ENCODE measurements around the gene RNF213.

Gene RNF213

DNA sequence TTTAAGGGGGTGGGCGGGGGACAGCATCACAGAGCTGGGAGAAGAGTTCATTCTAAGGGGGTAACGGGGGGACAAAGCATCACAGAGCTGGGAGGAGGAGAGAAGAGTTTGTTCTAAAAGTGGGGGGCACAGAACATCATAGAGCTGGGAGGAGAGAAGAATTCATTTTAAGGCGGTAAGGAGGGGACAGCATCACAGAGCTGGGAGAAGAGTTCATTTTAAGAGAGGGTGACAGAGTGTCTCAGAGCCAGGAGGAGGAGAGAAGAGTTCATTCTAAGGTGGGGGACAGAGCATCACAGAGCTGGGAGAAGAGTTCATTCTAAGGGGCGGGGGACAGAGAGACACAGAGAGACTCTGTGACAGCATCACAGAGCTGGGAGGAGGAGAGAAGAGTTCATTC lies 182.1 kb downstream of the RNF213 start:
- Mint-ChIP-seq H3K36me3 (ENCODE audit: low read depth) (no peaks in the 10 kb centered on the region), H3K27me3 (no peaks in the 10 kb centered on the region)
- no peak for ATAC-seq

DNA sequence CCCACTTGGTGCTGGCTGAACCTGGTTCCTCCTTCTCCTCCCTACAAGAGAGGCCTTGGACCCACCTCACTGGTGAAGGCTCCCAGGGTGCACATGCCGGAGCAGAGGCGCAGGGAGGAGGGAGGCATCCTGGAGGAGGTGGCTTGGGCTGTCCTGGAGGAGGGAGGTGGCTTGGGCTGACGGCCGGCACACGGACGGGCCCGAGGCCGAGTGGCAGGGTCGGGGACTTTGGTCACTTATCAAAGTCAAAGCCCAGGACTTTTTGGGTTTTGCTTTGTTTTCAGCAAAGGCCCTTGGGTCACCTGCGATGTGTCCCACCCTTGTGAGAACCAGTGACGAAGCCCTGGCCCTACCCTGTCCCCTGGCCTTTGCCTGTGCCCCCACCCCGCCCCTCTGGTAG lies 182.8 kb downstream of the RNF213 start:
- H3K27me3 Mint-ChIP-seq: no peaks in the 10 kb centered on the region
- H3K27ac Mint-ChIP-seq: no peak overlapping the region
- H3K9me3 Mint-ChIP-seq: no peaks in the 10 kb centered on the region
- DNase-seq: no peak
- no peak overlapping the region for H3K4me3 Mint-ChIP-seq
- ATAC-seq: no peak
- H3K36me3 Mint-ChIP-seq (ENCODE audit: low read depth): no peaks in the 10 kb centered on the region
- no peaks in the 10 kb centered on the region for H3K4me1 Mint-ChIP-seq

More for the DNA sequence above, 182.1 kb downstream of the RNF213 start:
- H3K4me1 Mint-ChIP-seq: no peaks in the 10 kb centered on the region
- H3K27ac Mint-ChIP-seq: no peak overlapping the region
- no peak overlapping the region for H3K4me3 Mint-ChIP-seq
- DNase-seq: no peak
- no peaks in the 10 kb centered on the region for H3K9me3 Mint-ChIP-seq

DNA sequence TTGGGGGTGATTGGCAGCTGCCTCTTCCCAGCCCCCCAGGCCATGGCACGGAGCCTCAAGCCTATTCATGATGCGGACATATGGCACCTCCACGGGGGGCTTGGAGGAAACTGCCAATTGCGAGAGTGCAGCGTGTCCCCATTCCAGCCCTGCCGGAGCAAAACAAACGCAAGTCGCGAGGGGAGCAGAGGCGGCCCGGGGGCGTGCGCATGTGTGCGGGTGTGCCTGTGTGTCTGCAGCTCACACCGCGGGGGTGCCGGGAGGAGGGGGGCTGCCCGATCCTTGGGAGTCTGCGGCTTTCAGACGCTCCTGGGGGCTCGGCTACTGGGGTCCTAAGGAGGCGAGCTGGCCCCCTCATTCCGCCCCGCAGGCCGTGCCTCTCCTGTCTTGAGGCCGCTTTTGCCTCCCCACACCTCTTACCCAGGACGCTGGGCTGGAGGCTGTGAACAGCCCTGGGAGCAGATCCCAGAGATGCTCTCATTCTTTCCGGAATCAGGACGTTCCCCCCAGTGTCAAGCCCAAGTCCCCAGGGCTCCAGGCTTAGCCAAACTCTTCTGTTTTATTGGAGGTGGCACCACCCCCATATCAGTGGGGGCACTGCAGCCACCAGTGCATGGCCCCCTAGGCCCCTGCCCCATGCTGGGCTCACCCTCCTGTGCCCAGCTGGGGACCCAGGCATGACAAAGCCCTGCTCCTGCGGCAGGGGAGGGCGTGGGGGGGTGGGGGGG lies 183.4 kb downstream of the RNF213 start:
- no peak for DNase-seq
- Mint-ChIP-seq H3K9me3 (no peaks in the 10 kb centered on the region), H3K27ac (no peak overlapping the region), H3K4me1 (no peaks in the 10 kb centered on the region), H3K4me3 (no peak overlapping the region), H3K27me3 (no peaks in the 10 kb centered on the region), H3K36me3 (ENCODE audit: low read depth) (no peaks in the 10 kb centered on the region)
- no peak for ATAC-seq

DNA sequence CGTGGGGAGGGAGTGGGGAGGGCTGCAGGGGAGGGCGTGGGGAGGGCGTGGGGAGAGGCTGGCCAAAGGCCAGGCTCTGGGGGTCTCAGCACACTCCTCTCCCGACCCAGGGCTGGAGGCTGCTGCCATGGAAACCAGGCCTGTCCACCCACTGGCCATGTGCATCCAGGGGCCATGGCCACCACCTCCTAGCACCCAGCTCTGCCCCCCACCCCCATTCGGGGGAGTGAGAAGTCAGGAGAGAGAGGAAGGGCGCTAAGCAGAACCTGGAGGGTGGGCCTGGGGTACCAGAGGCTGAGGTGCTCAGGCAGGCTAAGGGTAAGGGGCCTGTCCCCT lies 184.0 kb downstream of the RNF213 start:
- Mint-ChIP-seq H3K4me1 (no peaks in the 10 kb centered on the region), H3K36me3 (ENCODE audit: low read depth) (no peaks in the 10 kb centered on the region), H3K27me3 (no peaks in the 10 kb centered on the region), H3K9me3 (no peaks in the 10 kb centered on the region), H3K4me3 (no peak overlapping the region), H3K27ac (no peak overlapping the region)
- ATAC-seq: no peak
- DNase-seq: no peak

DNA sequence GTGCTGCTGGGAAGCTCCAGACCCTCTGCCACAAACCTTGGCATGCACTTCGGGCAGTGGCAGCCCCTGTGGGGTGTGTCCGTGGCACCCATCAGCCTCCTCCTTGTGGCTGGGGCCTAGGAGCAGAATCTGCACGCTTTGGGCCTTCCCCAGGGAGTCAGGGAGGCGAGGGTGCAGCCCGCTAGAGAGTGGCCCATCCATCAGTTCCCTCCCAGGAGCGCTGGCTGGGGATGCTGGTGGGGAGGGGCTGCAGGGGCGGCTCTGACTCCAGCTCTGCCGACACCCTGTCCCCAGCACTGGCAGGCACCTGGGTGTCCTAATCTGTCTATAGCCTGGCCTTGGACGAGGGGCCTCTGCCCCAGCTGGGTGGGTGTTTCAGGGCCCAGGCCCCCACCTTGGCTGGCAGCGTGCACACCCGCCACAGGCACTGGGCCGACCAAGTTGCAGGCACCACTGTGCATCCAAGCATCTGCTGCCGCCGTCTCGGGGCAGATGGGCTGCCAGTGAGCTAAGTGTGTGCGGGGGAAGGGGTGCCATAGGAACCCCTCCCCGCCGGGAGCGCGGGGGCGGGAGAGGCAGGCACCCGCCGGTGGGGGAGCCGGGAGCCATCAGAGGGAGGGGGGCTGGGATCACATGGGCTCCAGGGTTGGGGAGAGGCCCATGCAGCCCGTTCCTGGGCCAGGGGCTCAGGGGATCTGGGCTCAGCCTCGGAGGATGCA lies 184.5 kb downstream of the RNF213 start:
- no peaks in the 10 kb centered on the region for H3K9me3 Mint-ChIP-seq
- H3K36me3 Mint-ChIP-seq (ENCODE audit: low read depth): no peaks in the 10 kb centered on the region
- no peaks in the 10 kb centered on the region for H3K27me3 Mint-ChIP-seq

DNA sequence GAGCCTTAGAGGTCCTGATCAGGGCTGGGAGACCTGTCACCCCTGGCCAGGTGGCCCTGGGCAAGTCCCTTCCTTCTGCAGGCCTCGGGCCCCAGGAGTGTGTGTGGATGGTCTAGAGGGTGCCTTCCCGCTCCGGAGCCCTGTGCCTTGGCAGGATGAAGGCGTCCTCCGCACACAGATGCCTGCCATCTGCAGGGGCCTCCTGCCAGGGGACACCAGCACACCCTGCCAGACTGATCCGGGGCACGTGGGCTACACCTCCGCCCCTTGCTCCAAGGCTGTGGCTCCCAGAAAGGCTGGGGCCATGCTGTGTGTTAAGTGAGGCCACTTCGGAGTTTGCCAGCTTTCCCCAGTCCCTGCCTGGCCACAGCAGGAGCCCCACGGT lies 185.1 kb downstream of the RNF213 start:
- ATAC-seq (no peak), DNase-seq (no peak)
- Mint-ChIP-seq H3K36me3 (ENCODE audit: low read depth) (no peaks in the 10 kb centered on the region), H3K27me3 (no peaks in the 10 kb centered on the region), H3K9me3 (no peaks in the 10 kb centered on the region), H3K4me3 (no peak overlapping the region), H3K4me1 (no peaks in the 10 kb centered on the region), H3K27ac (no peak overlapping the region)

More for the DNA sequence above, 184.5 kb downstream of the RNF213 start:
- Mint-ChIP-seq H3K4me1 (no peaks in the 10 kb centered on the region), H3K4me3 (no peak overlapping the region), H3K27ac (no peak overlapping the region)
- no peak for ATAC-seq
- no peak for DNase-seq

DNA sequence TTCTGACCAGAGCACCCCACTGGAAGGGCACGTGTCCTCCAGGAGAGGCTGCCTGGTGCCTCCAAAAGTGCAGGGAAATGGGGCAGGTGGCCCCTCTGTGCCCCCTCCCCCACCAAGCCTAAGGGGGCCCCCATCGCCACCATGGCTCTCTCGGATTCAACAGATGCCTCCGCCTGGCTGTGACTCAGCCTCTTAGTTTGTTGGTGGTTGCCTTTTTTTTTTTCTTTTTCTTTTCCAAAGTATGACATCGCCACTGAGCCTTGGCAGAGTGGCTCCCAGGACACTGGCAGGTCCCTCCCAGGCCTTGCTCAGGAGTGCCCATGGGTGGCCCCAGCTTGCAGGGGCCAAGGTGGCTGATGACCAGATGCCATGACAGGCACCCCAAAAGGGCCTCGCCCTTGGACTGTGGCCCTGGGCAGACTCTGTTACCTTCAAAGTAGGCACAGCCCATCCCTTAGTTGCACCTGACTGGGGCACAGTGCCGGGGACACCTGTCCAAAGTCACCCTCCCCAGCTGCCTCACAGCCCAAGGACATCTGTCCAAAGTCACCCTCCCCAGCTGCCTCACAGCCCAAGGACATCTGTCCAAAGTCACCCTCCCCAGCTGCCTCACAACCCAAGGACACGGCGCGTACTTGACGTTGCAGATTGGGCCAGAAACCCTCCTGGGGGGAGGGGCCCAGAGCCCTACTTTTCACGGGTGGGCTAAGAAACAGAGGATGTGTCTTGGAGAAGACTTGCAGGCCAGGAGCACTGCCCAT lies 186.2 kb downstream of the RNF213 start:
- Mint-ChIP-seq H3K36me3 (ENCODE audit: low read depth) (no peaks in the 10 kb centered on the region), H3K4me1 (no peaks in the 10 kb centered on the region), H3K9me3 (no peaks in the 10 kb centered on the region), H3K27me3 (no peaks in the 10 kb centered on the region), H3K4me3 (no peak overlapping the region), H3K27ac (no peak overlapping the region)
- DNase-seq: no peak
- ATAC-seq: no peak

DNA sequence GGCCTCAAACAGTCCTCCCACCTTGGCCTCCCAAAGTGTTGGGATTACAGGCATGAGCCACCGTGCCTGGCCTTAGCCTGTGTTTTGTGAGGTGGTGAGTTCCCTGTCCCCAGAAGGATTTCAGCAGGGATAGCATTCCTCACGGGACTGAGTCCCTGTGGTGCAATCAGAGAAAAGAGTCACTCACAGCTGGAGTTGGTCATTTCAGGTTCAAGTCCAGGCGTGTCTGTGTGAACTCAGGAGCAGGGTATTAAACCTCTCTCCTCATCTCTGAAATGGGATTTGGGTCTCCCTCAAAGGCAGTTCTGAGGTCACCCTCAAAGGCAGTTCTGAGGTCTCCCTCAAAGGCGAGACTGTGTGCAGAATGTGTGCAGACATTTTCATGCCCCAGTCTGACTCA lies 187.1 kb downstream of the RNF213 start:
- no peaks in the 10 kb centered on the region for H3K27me3 Mint-ChIP-seq
- H3K9me3 Mint-ChIP-seq: no peaks in the 10 kb centered on the region
- H3K4me3 Mint-ChIP-seq: no peak overlapping the region
- DNase-seq (no peak), ATAC-seq (no peak)
- no peaks in the 10 kb centered on the region for H3K36me3 Mint-ChIP-seq (ENCODE audit: low read depth)
- H3K27ac Mint-ChIP-seq: no peak overlapping the region
- no peaks in the 10 kb centered on the region for H3K4me1 Mint-ChIP-seq
